Activated CD8-positive, alpha-beta T cell treated with anti-CD3 and anti-CD28 coated beads for 36 hours (primary cell): ENCODE data around the gene UBQLN4. TPM values are rescaled to one million over a fixed set of nuclear protein-coding genes. Genes with fewer than 3 reads are reported as not detected.

ENCODE experiments used
- ATAC-seq: fragments of 200-7000 bp; cut with Tn5 transposase; one replicate; pipeline ENCODE4 v1.10.0; 2021; ENCODE audit warnings: mild to moderate bottlenecking, moderate library complexity
- CTCF ChIA-PET: fragments of 350-600 bp; sonication (Branson Sonifier 250); formaldehyde crosslinking; loops from one replicate; lab custom pipeline; 2021; ENCODE audit warnings: antibody characterized with exemption; lab: Charles Lee
- POLR2A ChIA-PET: fragments of 350-600 bp; sonication (Branson Sonifier 250); formaldehyde crosslinking; loops from one replicate; lab custom pipeline; 2021; ENCODE audit warnings: antibody characterized with exemption; lab: Charles Lee
- DNase-seq: peaks from one replicate; pipeline ENCODE4 v3.0.0-alpha.2; 2020
- H3K27ac Mint-ChIP-seq: one replicate; pipeline ENCODE4 v1.8.0; 2021; ENCODE audit warnings: mild to moderate bottlenecking, mixed read lengths
- H3K27me3 Mint-ChIP-seq: one replicate; pipeline ENCODE4 v1.8.0; 2021; ENCODE audit warnings: mixed read lengths
- H3K36me3 Mint-ChIP-seq: one replicate; pipeline ENCODE4 v1.8.0; 2021; ENCODE audit warnings: low read depth, mixed read lengths
- H3K4me1 Mint-ChIP-seq: one replicate; pipeline ENCODE4 v1.8.0; 2021; ENCODE audit warnings: low read depth, mixed read lengths
- H3K4me3 Mint-ChIP-seq: one replicate; pipeline ENCODE4 v1.8.0; 2021; ENCODE audit warnings: mild to moderate bottlenecking, moderate library complexity, mixed read lengths
- H3K9me3 Mint-ChIP-seq: one replicate; pipeline ENCODE4 v1.8.0; 2021; ENCODE audit warnings: mixed read lengths
- intact Hi-C: fragments of 100-400 bp; cut with micrococcal nuclease; formaldehyde crosslinking; loops from one replicate; pipeline ENCODE4 v1.10.0; 2022
- total RNA-seq, 2 experiments: library from RNA; stranded (reverse); gene quantifications; one replicate each; pipeline ENCODE4 v1.2.3, GENCODE V29; 2021
- TF ChIP-seq, protein P1 (sequence below): fragments of 200-600 bp; IDR thresholded peaks from one replicate; pipeline ENCODE4 v1.8.0; 2022; ENCODE audit warnings: antibody characterized with exemption, mild to moderate bottlenecking

UBQLN4 gene
- total RNA-seq, 2 experiments from 2014 or later = 36.9 to 39.8 TPM

DNA sequence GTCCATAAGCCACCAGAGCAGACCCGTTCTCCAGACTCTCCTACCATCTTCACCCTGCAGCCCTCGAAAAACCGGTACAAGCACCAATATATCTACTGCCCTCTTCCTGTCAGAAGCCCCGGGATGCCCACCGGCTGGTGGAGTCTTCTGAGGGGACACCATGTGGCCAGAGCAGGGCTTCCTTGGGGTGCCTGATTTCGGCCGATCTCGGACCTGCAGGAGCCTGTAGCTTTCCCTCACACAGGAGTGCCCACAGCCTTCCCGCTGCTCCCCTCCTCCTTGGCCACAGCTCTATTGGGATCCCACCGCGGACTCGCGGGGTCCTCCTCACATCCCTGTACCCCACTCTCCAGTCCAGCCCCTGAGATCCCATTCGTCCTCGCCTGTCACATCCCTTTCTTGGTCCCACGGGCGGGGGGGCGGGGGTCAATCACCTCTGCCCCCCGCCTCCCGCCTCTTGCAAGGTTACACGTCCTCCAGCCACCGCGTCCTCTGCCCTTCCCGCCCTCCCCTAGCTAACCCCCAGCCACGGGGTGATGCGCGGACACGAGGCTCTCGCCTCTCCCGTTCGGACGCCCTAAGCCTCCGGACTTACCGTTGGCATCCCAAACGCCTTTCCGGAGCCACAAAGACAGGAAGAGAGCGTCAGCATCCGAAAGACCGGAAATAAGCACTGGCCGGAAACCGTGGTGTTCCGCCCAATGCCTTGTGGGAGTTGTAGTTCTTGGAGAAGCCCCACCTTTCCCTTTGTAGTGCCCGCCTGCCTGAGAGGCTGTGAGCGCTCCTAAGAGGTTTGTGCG, 33.1 kb downstream of the UBQLN4 start, which contains the start of gene SSR2:
Gene SSR2, minus strand, starts transcription at position 659 of the 800 bp plus-strand sequence. CDS start 784 bp downstream, outside the sequence.
- Mint-ChIP-seq H3K4me1 (peaks cover 22% of the 10 kb centered on the region), H3K27ac (peak within 1 kb of the TSS; percentile 94), H3K4me3 (peak within 1 kb of the TSS; percentile 82), H3K36me3 (peaks cover 28% of the 10 kb centered on the region), H3K9me3 (no peaks in the 10 kb centered on the region), H3K27me3 (peaks cover 4% of the 10 kb centered on the region)
- ChIA-PET POLR2A (interaction anchor here (0.7 to 2.8 kb wide), 14 partner anchors 11 to 97 kb away, joined by 3 to 17 read pairs (median 3); partner anchors contain the start of gene LAMTOR2), CTCF (interaction anchor here (1.3 to 5.9 kb wide), 5 partner anchors 31 to 110 kb away, joined by 3 to 26 read pairs (median 5); no protein-coding TSS in a partner anchor)
- TF ChIP-seq, protein P1, sequence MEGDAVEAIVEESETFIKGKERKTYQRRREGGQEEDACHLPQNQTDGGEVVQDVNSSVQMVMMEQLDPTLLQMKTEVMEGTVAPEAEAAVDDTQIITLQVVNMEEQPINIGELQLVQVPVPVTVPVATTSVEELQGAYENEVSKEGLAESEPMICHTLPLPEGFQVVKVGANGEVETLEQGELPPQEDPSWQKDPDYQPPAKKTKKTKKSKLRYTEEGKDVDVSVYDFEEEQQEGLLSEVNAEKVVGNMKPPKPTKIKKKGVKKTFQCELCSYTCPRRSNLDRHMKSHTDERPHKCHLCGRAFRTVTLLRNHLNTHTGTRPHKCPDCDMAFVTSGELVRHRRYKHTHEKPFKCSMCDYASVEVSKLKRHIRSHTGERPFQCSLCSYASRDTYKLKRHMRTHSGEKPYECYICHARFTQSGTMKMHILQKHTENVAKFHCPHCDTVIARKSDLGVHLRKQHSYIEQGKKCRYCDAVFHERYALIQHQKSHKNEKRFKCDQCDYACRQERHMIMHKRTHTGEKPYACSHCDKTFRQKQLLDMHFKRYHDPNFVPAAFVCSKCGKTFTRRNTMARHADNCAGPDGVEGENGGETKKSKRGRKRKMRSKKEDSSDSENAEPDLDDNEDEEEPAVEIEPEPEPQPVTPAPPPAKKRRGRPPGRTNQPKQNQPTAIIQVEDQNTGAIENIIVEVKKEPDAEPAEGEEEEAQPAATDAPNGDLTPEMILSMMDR = no peak
- DNase-seq = peak; percentile 92
- ATAC-seq = peak; percentile 100
- intact Hi-C loops = loop anchor here (2.0 kb wide), 1 partner anchor 34 kb away; the partner anchor contains the start of gene LAMTOR2

DNA sequence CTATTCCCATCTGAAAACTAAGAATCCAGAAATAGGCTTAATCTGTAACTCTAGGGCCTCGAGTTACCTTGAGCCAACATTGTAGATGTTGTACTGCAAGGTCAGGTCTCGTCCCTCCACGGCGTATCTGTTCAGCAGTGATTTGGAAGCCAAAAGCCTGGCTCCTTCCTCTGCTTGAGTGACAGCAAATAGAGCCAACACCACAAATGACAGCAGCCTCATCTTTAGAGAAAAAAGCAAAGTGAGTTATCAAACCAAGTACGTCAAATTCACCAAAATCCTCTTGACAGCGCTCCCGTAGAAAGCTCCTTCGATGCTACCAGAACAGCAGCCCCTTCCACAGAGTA, 33.7 kb downstream of the UBQLN4 start:
- Mint-ChIP-seq H3K4me3 (peak overlapping the region; percentile 82), H3K9me3 (no peaks in the 10 kb centered on the region), H3K27ac (peak overlapping the region; percentile 94), H3K36me3 (peaks cover 29% of the 10 kb centered on the region), H3K27me3 (no peaks in the 10 kb centered on the region), H3K4me1 (peaks cover 22% of the 10 kb centered on the region)
- intact Hi-C loops = loop anchor here (2.0 kb wide), 1 partner anchor 35 kb away; the partner anchor contains the start of gene LAMTOR2
- ChIA-PET CTCF (interaction anchor here (1.3 to 5.9 kb wide), 3 partner anchors 30 to 46 kb away, joined by 3 to 26 read pairs (median 8); no protein-coding TSS in a partner anchor), POLR2A (interaction anchor here (0.9 to 2.8 kb wide), 7 partner anchors 10 to 47 kb away, joined by 3 to 17 read pairs (median 4); partner anchors contain the start of gene LAMTOR2)
- ATAC-seq = no peak
- DNase-seq = no peak
- TF ChIP-seq, protein P1 = no peak

DNA sequence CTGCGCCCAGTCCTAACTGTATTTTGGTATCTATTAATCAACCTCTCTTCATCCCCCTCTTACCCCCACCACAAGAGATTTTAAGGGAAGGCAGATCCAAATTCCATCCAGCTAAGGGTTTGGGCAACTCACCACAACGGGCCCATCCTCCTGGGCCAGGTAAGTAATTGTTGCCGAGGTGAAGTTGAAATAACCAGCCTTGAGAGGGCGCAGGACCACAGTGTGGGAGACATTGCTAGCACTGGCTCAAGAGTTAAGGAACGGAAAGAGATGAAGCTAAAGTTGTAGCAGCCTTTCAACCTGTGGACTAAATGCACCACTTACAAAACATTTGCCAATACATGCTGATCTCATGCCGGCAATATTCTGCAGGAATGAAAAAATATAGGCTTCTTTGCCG, 38.8 kb downstream of the UBQLN4 start:
- ATAC-seq (no peak), DNase-seq (no peak)
- peaks cover 20% of the 10 kb centered on the region for H3K4me1 Mint-ChIP-seq
- TF ChIP-seq, protein P1 = no peak
- no peaks in the 10 kb centered on the region for H3K9me3 Mint-ChIP-seq
- intact Hi-C loops = no loop called here
- ChIA-PET CTCF (interaction anchor here (1.4 kb wide), 1 partner anchor 10 kb away, joined by 4 read pairs; no protein-coding TSS in a partner anchor), POLR2A (interaction anchor here (1.0 to 2.1 kb wide), 5 partner anchors 10 to 115 kb away, joined by 3 to 7 read pairs (median 3); partner anchors contain the start of gene ARHGEF2)
- no peak overlapping the region for H3K4me3 Mint-ChIP-seq
- no peaks in the 10 kb centered on the region for H3K27me3 Mint-ChIP-seq
- H3K27ac Mint-ChIP-seq = no peak overlapping the region
- peaks cover 55% of the 10 kb centered on the region for H3K36me3 Mint-ChIP-seq

DNA sequence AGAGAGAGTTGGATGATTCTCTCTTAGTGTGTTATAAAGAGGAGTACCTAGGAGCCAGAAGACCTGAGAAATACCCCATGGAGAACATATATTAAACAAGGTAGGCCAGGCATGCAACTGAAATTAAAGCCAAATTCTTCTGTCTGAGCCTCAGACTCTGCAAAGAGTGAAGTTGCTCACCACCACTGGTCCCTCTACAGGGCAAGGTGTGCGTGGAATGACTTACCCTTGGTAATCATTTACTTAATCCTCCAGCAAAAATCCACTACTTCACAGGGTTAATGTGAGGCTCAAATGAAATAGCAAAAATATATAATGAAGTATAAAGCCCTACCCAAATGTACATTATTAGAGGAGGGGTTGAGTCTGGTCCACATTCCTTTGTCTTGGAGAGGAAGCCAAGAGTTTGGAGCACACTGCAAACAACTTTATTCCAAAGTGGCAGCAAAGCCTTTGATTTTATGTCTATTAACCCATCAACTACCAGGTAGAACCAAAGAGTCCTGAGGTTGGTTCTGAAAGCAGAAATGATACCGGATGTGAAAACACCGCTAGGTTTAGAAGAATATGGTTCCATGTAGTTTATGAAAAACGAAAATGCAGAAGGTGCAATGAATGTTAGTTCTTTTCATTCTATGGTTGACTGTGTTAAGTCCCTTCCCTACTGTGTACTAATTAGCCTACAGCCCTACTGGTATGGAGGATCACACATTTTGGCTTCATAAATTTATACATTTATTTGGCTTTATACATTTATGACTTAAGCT, 41.4 kb downstream of the UBQLN4 start:
- ChIA-PET CTCF (no interaction called here), POLR2A (interaction anchor here (1.0 kb wide), 1 partner anchor 78 kb away, joined by 3 read pairs; no protein-coding TSS in a partner anchor)
- Mint-ChIP-seq H3K36me3 (peaks cover 52% of the 10 kb centered on the region), H3K27me3 (no peaks in the 10 kb centered on the region), H3K27ac (no peak overlapping the region), H3K9me3 (no peaks in the 10 kb centered on the region), H3K4me1 (peaks cover 8% of the 10 kb centered on the region), H3K4me3 (no peak overlapping the region)
- TF ChIP-seq, protein P1 = no peak
- intact Hi-C loops = no loop called here
- DNase-seq (no peak), ATAC-seq (no peak)
